ENCODE data around the gene ULK1.

ULK1 gene

DNA sequence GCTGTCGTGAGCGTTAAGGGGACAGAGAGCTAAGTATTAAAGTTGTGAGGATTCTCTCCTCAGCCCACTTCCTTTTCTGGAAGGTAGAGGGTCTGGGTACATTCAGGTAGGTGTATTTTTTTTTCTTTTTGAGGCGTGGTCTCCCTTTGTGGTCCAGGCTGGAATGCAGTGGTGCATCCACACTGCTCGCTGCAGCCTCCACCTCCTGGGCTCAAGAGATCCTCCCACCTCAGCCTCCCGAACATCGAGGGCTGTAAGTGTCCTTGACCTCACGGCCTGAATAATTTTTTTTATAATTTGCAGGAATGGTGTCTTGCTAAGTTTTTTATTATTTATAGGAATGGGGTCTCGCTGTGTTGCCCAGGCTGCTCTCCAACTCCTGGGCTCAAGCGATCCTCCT lies 36.1 kb downstream of the ULK1 start:
- DNase-seq (ENCODE audit: low spot score), result no peak
- TF ChIP-seq, protein P1, sequence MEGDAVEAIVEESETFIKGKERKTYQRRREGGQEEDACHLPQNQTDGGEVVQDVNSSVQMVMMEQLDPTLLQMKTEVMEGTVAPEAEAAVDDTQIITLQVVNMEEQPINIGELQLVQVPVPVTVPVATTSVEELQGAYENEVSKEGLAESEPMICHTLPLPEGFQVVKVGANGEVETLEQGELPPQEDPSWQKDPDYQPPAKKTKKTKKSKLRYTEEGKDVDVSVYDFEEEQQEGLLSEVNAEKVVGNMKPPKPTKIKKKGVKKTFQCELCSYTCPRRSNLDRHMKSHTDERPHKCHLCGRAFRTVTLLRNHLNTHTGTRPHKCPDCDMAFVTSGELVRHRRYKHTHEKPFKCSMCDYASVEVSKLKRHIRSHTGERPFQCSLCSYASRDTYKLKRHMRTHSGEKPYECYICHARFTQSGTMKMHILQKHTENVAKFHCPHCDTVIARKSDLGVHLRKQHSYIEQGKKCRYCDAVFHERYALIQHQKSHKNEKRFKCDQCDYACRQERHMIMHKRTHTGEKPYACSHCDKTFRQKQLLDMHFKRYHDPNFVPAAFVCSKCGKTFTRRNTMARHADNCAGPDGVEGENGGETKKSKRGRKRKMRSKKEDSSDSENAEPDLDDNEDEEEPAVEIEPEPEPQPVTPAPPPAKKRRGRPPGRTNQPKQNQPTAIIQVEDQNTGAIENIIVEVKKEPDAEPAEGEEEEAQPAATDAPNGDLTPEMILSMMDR (IDR thresholded peaks at IDR 0.05; ENCODE audit: extremely low read depth, missing control alignments), result no peak

DNA sequence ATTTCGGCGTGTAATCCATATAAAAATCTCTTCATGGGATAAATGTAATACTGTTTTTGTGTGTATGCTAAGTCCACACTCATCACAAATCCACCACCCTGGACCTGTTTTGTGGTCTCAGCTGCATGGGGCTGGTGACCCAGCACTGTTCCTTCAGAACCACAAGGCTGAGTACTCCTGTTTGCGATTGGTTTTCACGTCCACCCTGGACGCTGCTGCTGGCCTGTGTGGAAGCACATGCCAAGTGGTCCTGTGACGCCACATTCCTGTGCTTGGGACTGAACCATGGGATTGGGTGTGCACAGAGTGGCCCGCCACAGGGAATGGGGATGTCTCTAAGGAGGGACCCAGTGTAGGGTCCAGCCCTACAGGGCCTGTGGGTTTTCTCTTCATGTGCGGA lies 39.0 kb downstream of the ULK1 start:
- DNase-seq (ENCODE audit: low spot score), result no peak
- TF ChIP-seq, protein P1 (IDR thresholded peaks at IDR 0.05; ENCODE audit: extremely low read depth, missing control alignments), result no peak

DNA sequence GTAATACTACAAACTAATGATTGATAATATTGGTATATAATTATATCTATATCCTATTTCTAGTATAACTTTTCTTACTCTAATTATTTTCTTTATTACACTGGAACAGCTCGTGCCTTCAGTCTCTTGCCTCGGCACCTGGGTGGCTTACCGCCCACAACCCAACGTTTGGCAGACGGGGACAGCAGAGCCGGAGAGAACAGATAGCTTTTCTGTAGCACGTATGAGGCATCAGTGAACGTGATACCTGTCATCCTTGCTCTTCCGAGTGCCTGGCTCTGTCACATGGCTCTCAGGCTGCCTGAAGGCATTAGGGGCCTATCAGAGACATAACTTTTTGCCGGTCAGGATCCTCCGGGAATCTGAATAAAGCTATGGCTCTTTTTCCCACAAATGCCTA lies 40.1 kb downstream of the ULK1 start:
- no peak for DNase-seq (ENCODE audit: low spot score)
- TF ChIP-seq, protein P1 (IDR thresholded peaks at IDR 0.05; ENCODE audit: extremely low read depth, missing control alignments), result no peak

DNA sequence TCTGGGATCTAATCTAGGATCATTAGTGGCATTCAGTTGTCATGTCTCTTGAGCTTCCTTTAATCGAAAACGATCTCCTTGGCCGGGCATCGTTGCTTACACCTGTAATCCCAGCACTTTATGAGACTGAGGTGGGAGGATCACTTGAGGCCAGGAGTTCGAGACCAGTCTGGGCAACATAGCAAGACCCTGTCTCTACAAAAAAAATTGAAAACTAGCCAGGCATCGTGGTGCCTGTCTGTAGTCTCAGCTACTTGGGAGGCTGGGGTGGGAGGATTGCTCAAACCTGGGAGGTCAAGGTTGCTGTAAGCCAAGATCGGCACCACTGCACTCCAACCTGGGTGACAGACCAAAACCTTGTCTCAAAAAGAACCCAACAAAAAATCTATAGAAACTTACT lies 43.7 kb downstream of the ULK1 start:
- TF ChIP-seq, protein P1 (IDR thresholded peaks at IDR 0.05; ENCODE audit: extremely low read depth, missing control alignments), result no peak
- no peak for DNase-seq (ENCODE audit: low spot score)

DNA sequence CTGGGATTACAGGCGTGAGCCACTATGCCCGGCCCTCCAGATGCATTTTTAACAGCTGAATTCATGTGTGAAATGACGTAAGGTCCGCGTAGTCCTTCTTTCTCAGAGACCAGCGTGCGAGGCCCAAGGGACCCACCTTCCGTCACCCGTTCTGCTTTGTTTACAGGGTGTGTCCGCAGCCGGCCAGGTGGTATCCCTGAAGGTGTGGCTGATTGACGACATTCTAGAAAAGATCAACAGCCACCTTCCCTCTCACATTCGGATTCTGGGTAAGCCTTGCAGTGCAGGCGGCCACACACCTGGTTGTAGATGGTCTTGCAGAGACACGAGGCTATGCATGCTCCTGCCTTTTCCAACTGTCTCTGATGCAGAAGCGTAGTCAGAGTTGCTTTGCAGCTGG lies 44.6 kb downstream of the ULK1 start:
- TF ChIP-seq, protein P1 (IDR thresholded peaks at IDR 0.05; ENCODE audit: extremely low read depth, missing control alignments), result no peak
- DNase-seq (ENCODE audit: low spot score), result no peak

DNA sequence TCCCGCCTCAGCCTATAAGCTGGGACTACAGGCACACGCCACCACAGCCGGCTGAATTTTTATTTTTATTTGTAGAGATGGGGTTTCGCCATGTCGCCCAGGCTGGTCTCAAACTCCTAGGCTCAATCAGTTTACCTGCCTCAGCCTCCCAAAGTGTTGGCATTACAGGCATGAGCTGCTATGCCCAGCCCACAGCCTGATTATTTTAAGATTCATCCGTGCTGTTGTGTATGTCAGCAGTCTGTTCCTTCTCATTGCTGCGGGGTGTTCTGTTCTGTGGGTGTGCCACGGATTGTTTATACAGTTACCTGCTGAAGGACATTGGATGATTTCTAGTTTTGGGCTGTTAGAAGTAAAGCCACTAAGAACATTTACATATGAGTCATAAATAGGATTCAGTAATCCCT lies 45.7 kb downstream of the ULK1 start:
- no peak for DNase-seq (ENCODE audit: low spot score)
- TF ChIP-seq, protein P1 (IDR thresholded peaks at IDR 0.05; ENCODE audit: extremely low read depth, missing control alignments), result no peak

DNA sequence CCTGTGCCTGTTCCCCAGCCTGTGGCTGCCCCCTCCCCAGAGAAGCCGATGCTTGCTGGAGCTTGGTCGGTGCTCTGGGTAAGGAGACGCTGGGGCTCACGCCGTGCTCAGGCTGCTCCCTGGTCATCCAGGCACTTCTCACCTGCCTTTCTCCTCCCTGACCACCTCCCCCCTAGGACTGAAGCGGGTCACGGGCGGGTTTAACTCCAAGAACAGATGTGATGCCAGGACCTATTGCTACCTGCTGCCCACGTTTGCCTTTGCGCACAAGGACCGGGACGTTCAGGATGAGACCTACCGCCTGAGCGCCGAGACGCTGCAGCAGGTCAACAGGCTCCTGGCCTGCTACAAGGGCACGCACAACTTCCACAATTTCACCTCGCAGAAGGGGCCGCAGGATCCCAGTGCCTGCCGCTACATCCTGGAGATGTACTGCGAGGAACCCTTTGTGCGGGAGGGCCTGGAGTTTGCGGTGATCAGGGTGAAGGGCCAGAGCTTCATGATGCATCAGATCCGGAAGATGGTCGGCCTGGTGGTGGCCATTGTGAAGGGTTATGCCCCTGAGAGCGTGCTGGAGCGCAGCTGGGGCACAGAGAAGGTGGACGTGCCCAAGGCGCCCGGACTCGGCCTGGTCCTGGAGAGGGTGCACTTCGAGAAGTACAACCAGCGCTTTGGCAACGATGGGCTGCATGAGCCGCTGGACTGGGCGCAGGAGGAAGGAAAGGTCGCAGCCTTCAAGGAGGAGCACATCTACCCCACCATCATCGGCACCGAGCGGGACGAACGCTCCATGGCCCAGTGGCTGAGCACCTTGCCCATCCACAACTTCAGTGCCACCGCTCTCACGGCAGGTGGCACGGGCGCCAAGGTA lies 46.9 kb downstream of the ULK1 start:
- TF ChIP-seq, protein P1 (IDR thresholded peaks at IDR 0.05; ENCODE audit: extremely low read depth, missing control alignments), result no peak
- no peak for DNase-seq (ENCODE audit: low spot score)
